SKM-1 treated with dmso at 0.1 percent for 144 hours (cell line): ENCODE measurements around the gene RAI1.
"Not testable (repeated sequence)": the region's sequence is repeated elsewhere in the genome, so short reads cannot be mapped to it uniquely, and the experiment has no call there.

ENCODE experiments used
- DNase-seq: peaks from one replicate; lab custom pipeline; 2025; ENCODE audit not compliant: unreplicated experiment; lab: John Stamatoyannopoulos, UW

The RAI1 gene

GRCh38 chr17:17796787-17797061 is 115.5 kb downstream of the RAI1 start:
- no peak for DNase-seq

- no peak for DNase-seq
Measured at GRCh38 chr17:17797119-17797809, 116.0 kb downstream of the RAI1 start.

- DNase-seq = no peak
Measured at GRCh38 chr17:17798010-17798556, 116.8 kb downstream of the RAI1 start.

- DNase-seq = no peak
Measured at GRCh38 chr17:17798573-17799255, 117.5 kb downstream of the RAI1 start.

- DNase-seq = no peak
Measured at GRCh38 chr17:17800504-17801021, 119.3 kb downstream of the RAI1 start.

GRCh38 chr17:17801800-17802481 is 120.7 kb downstream of the RAI1 start:
- no peak for DNase-seq

- DNase-seq = no peak
Measured at GRCh38 chr17:17804007-17804406, 122.7 kb downstream of the RAI1 start.

GRCh38 chr17:17805575-17805974 is 124.3 kb downstream of the RAI1 start:
- DNase-seq = no peak

GRCh38 chr17:17806035-17806434 is 124.8 kb downstream of the RAI1 start:
- DNase-seq = no peak

- DNase-seq = no peak
Measured at GRCh38 chr17:17806611-17807274, 125.5 kb downstream of the RAI1 start.

GRCh38 chr17:17807440-17807839 is 126.2 kb downstream of the RAI1 start:
- DNase-seq = no peak

- DNase-seq = not testable (repeated sequence)
Measured at GRCh38 chr17:17808200-17808599, 126.9 kb downstream of the RAI1 start.

- no peak for DNase-seq
Measured at GRCh38 chr17:17808706-17809432, 127.6 kb downstream of the RAI1 start.

- DNase-seq = no peak
Measured at GRCh38 chr17:17809531-17810083, 128.3 kb downstream of the RAI1 start.

- no peak for DNase-seq
Measured at GRCh38 chr17:17810084-17810894, 129.0 kb downstream of the RAI1 start.

GRCh38 chr17:17810895-17811248 is 129.6 kb downstream of the RAI1 start:
- no peak for DNase-seq

- DNase-seq = no peak
Measured at GRCh38 chr17:17811381-17812210, 130.3 kb downstream of the RAI1 start.

- peak; percentile 18 for DNase-seq
Measured at GRCh38 chr17:17812211-17813054, 131.2 kb downstream of the RAI1 start.
